NCI-H1092 treated with DMSO at 0.1 percent for 48 hours (cell line): Measurements from ENCODE around the gene AIF1L.

Source experiments
- DNase-seq: peaks from one replicate; lab custom pipeline; 2025; lab: John Stamatoyannopoulos, UW

AIF1L gene

GRCh38 chr9:131096269-131097125 is at the start of gene AIF1L:
TSS of gene AIF1L (plus strand) at chr9:131096531. CDS start at chr9:131096630, 99 bp downstream.
- peak; percentile 34 for DNase-seq

- peak; percentile 23 for DNase-seq
These were observed 49.6 kb upstream of the AIF1L start for GRCh38 chr9:131046581-131047202.

- DNase-seq: no peak
These were observed 48.0 kb upstream of the AIF1L start for GRCh38 chr9:131048332-131048731.

- DNase-seq: no peak
These were observed 47.5 kb upstream of the AIF1L start for GRCh38 chr9:131048820-131049219.

- DNase-seq: no peak
These were observed 46.3 kb upstream of the AIF1L start for GRCh38 chr9:131049829-131050715.

- no peak for DNase-seq
These were observed 45.5 kb upstream of the AIF1L start for GRCh38 chr9:131050831-131051230.

GRCh38 chr9:131051592-131052517 is 44.5 kb upstream of the AIF1L start:
- DNase-seq: no peak

- DNase-seq: no peak
These were observed 42.4 kb upstream of the AIF1L start for GRCh38 chr9:131053896-131054295.

- DNase-seq: no peak
These were observed 39.4 kb upstream of the AIF1L start for GRCh38 chr9:131056781-131057506.

- no peak for DNase-seq
These were observed 35.3 kb upstream of the AIF1L start for GRCh38 chr9:131060900-131061630.

GRCh38 chr9:131062969-131063368 is 33.4 kb upstream of the AIF1L start:
- no peak for DNase-seq

GRCh38 chr9:131065599-131065998 is 30.7 kb upstream of the AIF1L start:
- no peak for DNase-seq

- no peak for DNase-seq
These were observed 28.7 kb upstream of the AIF1L start for GRCh38 chr9:131067625-131068024.

GRCh38 chr9:131068076-131068816 is 28.1 kb upstream of the AIF1L start:
- DNase-seq: no peak

- DNase-seq: no peak
These were observed 26.6 kb upstream of the AIF1L start for GRCh38 chr9:131069699-131070098.

- no peak for DNase-seq
These were observed 24.0 kb upstream of the AIF1L start for GRCh38 chr9:131072107-131072870.

GRCh38 chr9:131072871-131073237 is 23.5 kb upstream of the AIF1L start:
- DNase-seq: no peak
